Bronchial epithelial cell (primary cell): ENCODE results near the gene SNX32. TPM values are rescaled to one million over a fixed set of nuclear protein-coding genes. Genes with fewer than 3 reads are reported as not detected.
"Not testable (repeated sequence)": the region's sequence is repeated elsewhere in the genome, so short reads cannot be mapped to it uniquely, and the experiment has no call there.

ENCODE experiments used
- DNase-seq: peaks from one replicate; pipeline ENCODE4 v3.0.0-alpha.2; 2010; ENCODE audit warnings: low read depth
- FAIRE-seq: peaks from 2 replicates; lab custom pipeline; 2011; peaks lifted over from hg19 to GRCh38; lab: Jason Lieb, UNC
- H3K27me3 ChIP-seq: 2 replicates; pipeline ENCODE4 v1.5.1; 2011; ENCODE audit warnings: low read length; ENCODE audit not compliant: control insufficient read depth, insufficient read depth
- H3K36me3 ChIP-seq: 2 replicates; pipeline ENCODE4 v1.5.1; 2011; ENCODE audit warnings: low read length; ENCODE audit not compliant: control insufficient read depth, insufficient read depth
- H3K4me3 ChIP-seq: 2 replicates; pipeline ENCODE4 v1.5.1; 2011; ENCODE audit warnings: mild to moderate bottlenecking, low read depth, low read length, control low read depth
- total RNA-seq: library from RNA; depleted of rRNA; stranded (reverse); fragments of >200 nt; gene quantifications from 2 replicates; pipeline ENCODE4 v1.2.1, GENCODE V29; 2014
- TF ChIP-seq, protein P1 (sequence below): IDR thresholded peaks from 2 replicates; pipeline ENCODE4 v1.5.1; 2011; ENCODE audit warnings: mild to moderate bottlenecking, moderate library complexity, low read length, control low read depth, inconsistent platforms; ENCODE audit not compliant: insufficient read depth, severe bottlenecking

The SNX32 gene
- total RNA-seq, 1 donor from 2014 or later, result not detected

GRCh38 chr11:65888163-65888814, 54.5 kb downstream of the SNX32 start, which contains the start of gene FIBP:
FIBP (minus strand) TSS chr11:65888471; CDS start chr11:65888418, 53 bp downstream.
- Histone ChIP-seq H3K27me3 (no peaks in the 10 kb centered on the region), H3K36me3 (peaks cover 18% of the 10 kb centered on the region), H3K4me3 (peak within 1 kb of the TSS; percentile 79)
- DNase-seq, result peak; percentile 87
- TF ChIP-seq, protein P1, sequence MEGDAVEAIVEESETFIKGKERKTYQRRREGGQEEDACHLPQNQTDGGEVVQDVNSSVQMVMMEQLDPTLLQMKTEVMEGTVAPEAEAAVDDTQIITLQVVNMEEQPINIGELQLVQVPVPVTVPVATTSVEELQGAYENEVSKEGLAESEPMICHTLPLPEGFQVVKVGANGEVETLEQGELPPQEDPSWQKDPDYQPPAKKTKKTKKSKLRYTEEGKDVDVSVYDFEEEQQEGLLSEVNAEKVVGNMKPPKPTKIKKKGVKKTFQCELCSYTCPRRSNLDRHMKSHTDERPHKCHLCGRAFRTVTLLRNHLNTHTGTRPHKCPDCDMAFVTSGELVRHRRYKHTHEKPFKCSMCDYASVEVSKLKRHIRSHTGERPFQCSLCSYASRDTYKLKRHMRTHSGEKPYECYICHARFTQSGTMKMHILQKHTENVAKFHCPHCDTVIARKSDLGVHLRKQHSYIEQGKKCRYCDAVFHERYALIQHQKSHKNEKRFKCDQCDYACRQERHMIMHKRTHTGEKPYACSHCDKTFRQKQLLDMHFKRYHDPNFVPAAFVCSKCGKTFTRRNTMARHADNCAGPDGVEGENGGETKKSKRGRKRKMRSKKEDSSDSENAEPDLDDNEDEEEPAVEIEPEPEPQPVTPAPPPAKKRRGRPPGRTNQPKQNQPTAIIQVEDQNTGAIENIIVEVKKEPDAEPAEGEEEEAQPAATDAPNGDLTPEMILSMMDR, result peak; percentile 94
- no peak for FAIRE-seq

GRCh38 chr11:65890324-65891218, 56.8 kb downstream of the SNX32 start, which contains the start of gene CCDC85B:
CCDC85B (plus strand) TSS chr11:65890673; CDS start chr11:65890784, 111 bp downstream.
- H3K27me3 ChIP-seq, result no peaks in the 10 kb centered on the region
- DNase-seq (peak; percentile 85), FAIRE-seq (no peak)

DNA sequence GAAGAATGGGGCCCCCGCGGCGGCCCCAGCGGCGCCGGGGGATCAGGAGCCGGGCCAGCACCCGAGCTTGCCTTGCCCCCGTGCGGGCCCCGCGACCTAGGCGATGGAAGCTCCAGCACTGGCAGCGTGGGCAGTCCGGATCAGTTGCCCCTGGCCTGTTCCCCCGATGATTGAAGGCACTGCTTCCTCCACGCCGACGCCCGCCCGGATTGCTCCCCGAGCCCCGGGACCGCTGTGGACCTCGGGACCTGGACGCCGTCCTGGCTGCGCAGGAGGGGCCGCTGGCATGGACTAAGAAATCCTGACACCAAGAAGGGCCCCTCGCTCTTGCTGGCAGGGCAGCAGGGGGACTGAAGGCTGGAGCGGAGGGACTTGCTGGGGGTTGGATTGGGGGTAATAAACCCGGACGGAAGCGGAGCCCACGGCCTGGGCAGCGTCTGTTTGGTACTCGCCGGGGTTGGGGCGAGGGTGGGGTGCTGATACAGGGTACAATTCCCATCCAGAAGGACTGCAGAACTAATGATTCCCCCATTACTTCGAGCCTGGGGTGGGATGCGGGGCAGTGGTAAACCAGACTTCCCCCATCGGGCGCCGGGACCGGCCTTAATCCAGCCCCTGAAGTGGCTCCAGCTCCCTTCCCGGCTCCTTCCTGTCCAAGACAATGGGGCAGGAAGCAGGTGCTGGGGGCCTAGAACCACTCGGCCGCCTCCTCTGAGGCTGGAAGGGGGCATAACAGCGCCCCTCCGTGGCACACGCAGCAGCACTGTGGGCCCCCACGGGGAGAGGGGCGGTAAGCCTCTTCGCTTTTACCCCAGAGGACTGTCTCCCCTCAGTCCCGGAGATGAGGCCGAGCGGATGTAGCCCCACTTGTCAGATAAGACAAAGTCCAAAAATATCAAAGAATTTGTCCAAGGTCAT, 57.7 kb downstream of the SNX32 start:
- Histone ChIP-seq H3K4me3 (peak overlapping the region; percentile 53), H3K36me3 (peaks cover 14% of the 10 kb centered on the region), H3K27me3 (no peaks in the 10 kb centered on the region)
- TF ChIP-seq, protein P1, result peak; percentile 24
- FAIRE-seq (no peak), DNase-seq (no peak)

More at GRCh38 chr11:65890324-65891218, 56.8 kb downstream of the SNX32 start, which contains the start of gene CCDC85B:
- TF ChIP-seq, protein P1, result peak; percentile 33
- Histone ChIP-seq H3K36me3 (peaks cover 10% of the 10 kb centered on the region), H3K4me3 (peak within 1 kb of the TSS; percentile 53)

- DNase-seq, H3K27me3 ChIP-seq, FAIRE-seq: not testable (repeated sequence)
- Histone ChIP-seq H3K36me3 (peaks cover 17% of the 10 kb centered on the region), H3K4me3 (peak overlapping the region; percentile 53)
Measured at GRCh38 chr11:65892137-65892540, 58.4 kb downstream of the SNX32 start.

- H3K4me3 ChIP-seq, result no peak overlapping the region
- DNase-seq (no peak), FAIRE-seq (no peak)
- H3K27me3 ChIP-seq, result no peaks in the 10 kb centered on the region
- H3K36me3 ChIP-seq, result peaks cover 15% of the 10 kb centered on the region
- TF ChIP-seq, protein P1, result no peak
Measured at GRCh38 chr11:65892661-65893317, 59.0 kb downstream of the SNX32 start.
